NCI-H345 treated with DMSO at 0.1 percent for 48 hours (cell line): ENCODE measurements around the gene ABCA4.
A peak's percentile ranks its signal among the peaks of the same experiment; 100 is the strongest.

Source experiments
- DNase-seq: peaks from one replicate; lab custom pipeline; 2025; ENCODE audit not compliant: unreplicated experiment; lab: John Stamatoyannopoulos, UW

The ABCA4 gene

DNA sequence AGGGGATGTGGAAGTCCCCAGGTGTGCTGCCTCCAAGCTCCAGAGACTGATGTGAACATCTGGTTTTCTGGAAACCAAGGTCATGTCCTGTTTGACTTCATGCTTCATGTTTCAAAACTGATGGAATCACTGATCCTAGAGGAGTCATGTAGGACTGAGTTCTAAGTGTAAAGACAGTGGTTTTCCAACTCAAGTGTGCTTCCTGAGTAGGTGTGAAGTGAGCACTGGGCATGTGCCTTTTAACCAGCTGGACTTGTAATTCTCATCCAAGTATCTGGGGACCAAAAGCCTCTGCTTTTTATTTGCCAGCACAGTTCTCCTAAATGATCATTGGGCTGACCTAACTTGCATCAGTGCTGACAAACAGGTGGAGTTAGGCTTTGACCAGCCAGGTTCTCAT lies 36.9 kb downstream of the ABCA4 start:
- DNase-seq, result no peak

DNA sequence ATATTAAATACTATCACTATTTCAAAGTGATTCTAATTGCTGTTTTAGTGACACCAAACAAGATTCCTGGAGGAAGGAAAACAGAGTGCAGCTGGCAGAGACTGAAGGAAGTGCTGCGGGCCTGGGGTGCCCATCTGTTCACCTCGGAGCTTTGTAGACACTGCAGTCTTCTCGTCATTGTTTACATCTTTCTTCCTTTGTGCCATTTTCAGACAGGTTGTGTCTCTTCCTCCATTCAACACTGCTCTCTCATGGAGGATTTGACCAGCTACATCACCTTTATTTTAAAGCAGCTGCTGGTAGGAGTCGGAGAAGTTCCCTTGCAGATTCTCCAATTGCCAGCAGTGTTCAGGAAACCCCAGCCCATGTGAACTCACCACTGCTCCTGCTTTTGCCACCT lies 37.3 kb downstream of the ABCA4 start:
- no peak for DNase-seq

DNA sequence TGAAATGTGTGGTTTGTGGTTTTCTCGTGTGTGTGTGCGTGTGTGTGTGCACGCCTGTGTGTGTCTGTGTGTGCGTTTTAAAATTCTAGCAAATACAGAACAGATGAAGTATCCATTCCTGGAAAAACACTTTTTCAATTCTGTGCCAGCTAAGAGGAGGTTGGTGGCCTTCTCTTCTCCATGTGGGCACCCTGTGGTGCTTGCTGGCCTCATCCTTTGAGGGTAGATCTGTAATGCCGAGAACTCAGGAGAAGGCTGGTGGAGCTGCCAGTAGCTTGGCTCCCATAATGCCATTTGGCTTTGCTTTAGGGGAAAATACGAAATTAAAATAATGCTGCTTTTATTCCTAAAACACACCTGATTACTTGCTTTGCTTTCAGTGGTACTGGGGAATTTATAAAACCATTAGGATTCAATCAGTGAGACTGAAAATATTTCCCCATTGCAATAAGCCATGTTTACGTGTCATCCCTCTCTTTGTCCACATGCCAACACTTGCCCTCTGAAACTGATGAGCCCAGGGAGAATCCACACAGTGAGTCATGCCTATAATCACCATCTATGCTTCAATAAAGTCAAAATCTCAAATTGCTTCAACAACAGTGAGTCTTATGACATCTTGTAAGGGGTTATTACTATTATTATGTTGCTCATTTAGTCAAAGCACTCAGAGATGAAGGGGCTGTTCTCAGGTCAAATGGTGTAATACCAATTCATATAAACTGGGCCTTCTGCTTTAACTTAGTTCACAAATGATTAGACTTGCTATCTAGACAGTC lies 39.2 kb downstream of the ABCA4 start:
- no peak for DNase-seq

DNA sequence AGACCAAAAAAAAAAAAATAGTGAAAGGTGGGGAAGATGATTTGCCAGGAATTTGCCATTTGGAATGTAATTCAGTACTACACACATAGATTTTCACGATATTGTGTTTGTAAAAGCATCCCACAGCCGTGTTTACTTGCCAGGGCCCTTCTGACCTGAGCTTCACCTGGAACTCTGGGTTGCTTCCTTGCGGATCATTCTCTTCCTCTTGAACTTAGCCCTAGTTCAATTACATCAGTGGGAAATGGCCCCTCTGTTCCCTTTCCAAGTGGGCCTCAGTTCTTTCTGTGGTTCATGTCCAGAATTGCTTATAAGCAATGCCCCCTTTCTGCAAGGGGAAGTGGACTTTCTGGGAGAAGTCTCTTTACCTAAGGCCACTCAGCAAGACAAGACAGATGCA lies 41.0 kb downstream of the ABCA4 start:
- DNase-seq, result no peak

DNA sequence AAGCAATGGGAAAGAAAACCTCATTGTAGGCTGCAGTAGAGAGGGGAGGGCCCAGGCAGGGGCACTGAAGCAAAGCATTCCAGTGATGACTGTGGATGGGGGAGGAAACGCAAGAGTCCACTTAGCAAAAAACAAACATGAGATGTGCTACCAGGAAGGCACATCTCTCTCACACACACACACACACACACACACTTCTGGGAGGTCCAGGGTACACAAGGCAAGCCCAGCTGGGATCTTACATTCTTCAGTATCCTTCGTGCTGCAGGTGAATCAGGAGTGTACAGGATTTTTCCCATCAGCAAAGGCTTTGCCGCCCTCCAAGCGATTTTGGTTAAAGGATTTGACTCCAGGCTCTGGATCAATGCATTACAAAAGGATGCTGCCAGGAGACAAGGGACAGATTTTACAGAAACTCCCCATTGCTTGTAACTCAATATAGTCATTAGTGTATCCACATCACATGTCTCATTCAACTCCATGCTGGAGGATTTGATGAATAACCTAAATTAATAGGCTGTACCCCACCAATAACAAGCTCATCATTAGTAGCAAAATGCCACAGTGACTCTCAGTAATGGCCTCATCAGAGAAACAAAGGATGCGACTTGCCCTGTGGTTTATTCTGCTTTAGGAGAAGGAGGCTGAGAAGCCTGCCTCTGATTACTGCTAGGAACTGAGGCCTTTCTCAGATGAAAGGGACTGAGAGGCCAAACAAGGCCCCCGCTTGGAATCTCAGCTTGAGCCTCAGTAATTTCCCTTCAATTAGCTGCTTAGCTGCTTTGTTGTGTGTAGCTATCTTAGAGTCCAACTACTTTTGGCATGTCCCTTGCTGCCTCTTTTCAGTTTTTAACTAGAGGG lies 41.6 kb downstream of the ABCA4 start:
- DNase-seq, result no peak

DNA sequence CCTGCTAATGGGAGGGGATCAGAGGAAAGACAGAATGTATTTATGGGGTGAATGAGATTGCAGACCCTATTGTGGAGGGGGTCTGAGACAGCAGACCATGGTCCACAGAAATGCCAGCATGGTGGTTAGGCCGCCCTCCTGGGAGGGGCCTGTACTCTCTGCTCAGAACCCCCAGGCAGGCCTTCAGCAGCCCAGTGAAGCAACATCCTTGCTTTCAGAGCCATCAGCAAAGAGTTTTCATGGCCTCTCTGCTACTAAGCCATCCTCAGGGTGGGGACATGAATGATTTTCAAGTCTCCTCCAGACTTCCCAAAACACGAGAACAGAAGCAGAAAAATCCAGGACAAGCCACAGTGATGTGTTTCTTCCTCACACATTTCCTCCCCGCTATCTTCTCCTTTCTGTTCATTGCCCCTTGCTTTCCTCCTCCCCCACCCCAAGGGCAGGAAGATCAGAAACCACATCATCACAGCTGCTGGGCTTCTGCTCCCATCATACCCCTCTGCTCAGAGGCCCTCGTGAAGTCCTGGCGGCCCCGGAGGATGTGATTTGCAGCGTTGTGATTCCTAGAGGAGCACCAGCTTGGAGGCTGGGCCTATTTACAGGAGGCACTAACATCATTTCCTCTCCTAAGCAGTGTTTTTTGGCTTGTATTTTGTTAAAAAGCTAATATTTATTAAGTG lies 48.0 kb downstream of the ABCA4 start:
- DNase-seq, result no peak

DNA sequence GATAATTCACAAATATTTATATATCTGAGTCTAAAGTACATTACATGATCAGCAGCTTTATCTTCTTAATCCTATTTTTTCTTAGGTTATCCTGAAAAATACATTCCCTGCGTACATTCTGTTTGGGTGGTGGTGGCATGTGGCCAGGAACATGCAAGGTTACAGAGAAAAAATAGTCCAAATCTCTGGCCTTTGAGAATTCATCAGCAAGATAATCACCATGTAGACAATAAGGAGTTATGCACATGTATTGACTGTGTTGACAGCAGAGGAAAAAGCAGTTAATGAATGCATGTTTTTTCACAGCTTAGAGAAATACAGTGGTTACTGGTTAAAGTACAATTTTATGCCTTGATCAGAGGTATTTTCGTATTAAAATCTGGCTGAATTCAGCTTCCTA lies 49.0 kb downstream of the ABCA4 start:
- DNase-seq, result no peak

DNA sequence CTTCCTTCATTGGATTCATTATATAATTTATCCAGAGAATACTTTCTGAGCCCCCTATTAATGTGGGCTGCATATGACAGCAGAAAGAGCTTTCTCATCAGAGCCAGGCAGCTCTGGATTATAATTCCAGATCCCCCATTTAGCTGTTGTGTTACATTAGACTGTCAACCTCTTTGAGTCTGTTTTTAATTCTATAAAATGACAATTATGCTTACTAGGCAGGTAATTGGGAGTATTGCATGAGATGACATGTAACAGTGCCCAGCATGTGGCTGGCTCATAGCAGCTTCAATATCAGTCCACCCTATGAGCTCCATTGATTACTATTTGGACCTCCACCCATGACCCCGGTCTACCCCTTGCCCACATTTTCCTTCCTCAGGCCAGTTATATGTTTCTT lies 49.6 kb downstream of the ABCA4 start:
- DNase-seq, result no peak

DNA sequence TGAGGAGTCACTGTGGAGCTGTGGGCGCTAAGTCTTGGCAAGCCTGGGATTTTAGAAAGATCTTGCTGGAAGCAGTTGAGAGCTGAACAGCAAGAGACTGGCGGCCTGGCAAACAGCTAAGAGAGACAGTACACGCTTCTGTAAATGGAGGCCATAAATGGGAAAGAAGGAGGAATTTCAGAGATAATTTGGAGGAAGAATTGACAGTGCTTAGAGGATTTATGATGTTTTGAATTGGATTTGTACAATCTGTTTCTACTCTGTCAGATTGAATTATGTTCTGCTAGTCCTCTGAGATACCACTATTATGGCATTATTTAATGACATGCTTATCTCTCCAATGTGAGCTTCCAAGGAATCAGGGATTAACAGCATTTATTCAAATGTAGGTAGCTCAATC lies 50.1 kb downstream of the ABCA4 start:
- DNase-seq, result no peak

DNA sequence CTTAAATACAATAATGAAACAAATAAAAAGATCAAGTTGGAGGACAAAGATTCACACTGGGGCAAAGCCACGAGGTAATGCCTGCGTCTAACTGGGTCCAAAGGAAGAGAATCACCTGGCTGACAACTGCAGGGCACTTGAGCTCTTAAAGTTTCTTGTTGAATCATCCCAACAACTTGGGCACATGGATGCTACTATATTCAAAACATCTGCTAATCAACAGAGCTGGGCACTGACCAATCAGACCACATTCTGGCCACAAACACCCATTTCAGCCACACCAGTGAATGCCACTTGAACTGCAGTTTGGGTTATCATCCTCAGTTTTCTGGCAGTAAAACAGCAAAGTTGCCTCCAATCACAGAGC lies 51.0 kb downstream of the ABCA4 start:
- DNase-seq, result no peak

DNA sequence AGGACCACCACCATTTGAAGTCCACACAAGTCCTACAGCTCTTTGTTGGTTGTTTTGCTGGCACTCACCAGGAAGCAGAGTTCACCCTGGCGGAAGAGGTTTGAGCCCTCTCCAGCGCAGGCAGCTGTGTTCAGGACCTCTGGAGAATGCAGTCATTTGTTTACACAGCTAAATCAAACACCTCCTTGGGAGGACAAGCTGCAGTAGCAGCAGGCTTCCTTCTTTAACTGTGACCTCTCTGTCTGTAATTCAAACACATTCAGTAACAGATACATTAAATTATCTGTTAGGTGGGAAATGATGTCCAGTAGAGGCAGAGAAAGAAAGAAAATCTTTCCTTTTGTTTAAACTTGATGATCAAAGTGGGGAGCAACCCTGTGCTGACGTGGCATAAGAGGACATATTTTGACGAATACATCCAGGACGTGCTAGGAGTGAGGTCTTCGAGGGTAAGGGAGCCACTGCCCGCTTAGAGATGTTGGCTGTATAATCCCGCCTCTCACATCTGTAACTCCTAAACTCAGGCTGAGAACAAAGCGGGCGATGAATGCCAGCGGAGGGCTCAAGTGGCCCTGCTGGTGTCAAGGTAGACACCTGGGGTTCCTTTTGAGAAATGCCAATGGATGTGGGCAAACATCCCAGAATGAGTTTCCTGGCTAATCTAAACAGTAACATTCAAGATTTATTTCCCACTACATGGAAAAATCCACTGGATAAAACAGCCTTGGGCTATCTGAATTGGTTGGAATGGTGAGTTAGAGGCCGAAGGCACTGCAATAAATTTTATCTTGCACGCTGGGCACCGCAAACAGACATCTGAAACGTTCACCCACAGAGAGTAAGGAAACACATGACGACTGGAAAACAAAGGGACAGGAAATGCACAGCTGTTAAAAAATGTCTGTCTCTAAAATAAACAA lies 51.7 kb downstream of the ABCA4 start:
- peak; percentile 66 for DNase-seq

DNA sequence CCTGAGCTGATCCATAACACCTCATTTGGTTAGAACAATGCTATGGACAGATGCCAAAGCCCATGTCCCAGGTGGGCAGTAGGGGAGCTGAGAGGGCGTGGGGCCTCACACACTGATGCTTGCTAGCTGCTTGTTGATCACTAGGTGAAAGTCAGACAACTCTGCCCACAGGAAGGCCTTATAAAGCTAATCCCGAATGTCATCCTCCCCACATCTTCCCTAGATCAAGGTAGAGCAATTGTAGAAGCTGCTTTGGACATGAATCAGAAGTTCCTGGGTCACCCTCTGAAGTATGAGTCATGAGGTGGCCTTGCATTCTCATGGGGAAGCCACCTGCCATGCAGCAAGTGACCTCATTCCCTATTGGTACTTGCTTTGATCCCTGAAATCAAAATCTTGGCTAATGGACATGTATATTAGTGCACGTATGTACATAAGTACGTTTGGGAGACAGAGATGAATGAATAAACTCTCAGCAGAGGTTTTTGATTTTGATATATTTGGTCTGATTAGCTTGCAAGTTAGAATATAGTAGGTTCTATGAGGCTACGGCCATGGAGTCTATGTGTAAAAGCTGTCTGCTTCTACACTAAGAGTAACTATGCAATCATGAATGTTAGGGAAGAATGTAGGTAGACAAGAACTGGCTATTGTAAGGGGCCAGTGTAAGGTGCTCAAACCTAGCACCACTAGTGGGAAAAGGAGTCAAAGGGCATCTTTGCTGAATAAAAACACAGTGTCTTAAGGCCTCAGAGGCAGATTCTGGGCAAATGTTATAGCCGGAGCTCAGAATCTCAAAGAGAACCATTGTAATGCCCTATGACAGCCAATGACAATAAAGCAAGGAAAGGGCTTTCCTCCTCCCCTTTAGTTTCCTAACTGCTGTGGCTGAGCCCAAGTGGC lies 52.6 kb downstream of the ABCA4 start:
- no peak for DNase-seq

DNA sequence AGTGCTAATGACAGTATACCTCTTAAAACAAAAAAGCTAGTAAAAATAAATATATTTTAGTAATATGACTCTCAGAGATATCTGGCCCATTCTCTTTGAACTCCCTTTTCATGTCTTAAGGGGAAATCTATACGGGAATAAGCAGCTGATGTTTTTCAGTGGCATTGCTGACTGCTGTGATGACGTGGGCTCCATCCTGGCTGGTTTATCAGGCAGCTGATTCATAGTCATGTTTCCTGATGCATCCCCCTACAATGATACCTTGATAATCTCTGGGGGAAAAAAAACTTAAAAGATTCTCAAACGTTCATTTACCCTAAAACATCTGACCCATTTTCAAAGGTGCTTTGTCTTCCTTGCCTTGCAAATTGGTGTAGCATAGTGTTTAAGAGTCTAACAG lies 53.8 kb downstream of the ABCA4 start:
- DNase-seq, result no peak

DNA sequence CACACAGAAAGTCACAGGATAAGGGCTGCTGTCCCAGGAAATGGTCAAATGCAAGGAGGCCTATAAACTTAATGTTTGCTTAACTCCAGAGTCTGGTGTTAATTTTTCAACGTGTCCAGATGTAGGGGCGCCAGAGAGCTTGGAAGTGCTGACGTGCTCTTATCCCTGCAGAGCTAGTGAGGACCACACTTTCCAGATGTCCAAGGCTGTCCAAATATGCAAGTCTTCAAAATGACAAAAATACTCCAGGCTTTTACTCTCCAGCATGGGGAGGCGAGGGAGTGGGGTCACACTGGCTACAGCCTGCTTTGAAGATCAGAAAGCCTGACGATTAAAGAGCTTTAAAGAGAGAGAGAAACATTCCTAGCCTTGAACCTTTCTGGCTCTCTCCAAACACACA lies 57.6 kb downstream of the ABCA4 start:
- no peak for DNase-seq

DNA sequence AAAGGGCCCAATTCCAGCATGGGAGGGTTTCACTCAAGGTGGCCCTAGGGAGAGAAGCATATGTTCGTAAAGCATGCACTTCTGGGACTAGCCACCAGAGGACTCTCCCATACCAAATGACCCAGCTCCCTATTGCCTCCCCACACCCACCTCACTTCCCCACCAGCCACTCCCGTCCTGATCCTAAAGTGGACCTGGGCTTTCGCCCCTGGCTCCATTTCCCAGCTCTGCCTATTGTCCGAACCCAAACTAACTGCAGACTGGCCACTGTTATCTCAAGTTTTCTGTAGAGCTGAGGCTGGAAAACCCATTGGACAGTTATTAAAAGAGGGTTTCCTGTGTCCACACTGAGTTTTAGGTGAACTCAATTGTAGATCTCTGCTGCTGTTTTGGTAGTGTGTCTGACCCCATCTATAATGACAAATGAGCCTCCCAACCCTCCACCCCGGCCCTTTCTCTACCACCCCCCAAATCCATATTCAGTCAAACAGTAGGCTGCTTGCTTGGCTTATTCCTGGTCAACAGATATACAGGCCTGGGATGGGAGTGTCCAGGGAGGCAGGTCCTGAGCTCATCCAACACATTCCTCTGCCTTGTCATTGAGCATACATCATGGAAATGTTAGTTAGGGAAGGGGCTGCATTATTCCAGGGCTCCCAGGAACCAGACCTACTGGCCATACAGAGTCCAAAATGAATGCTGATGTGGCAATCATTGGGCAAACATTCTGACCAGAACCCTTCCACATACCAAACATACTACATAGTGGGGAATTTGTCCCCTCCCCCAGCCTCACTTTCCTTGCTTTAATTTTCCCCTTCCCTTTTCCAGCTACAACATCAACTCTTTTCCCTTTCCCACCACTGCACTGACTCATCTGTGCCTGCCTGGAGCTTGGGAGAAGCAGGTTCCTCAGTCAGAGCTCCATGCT lies 59.2 kb downstream of the ABCA4 start:
- peak; percentile 29 for DNase-seq

DNA sequence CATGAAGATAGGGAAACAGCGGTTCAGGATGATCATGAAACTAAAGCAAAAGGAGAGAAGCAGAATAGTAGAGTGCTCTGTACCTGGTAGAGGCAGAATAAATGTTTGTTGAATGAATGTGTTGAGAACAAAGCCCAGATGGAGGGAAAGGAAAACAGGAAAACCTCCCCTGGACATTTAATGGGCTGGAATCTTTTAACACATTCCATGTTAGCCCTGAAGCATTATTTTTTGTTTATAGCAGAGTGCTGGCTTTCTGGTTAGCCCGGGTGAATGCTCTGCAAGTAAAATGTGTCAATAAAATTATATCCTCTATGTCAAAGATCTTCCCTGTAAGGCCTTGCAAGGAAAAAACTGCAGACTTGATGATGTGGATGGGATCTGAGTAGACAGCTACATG lies 60.2 kb downstream of the ABCA4 start:
- DNase-seq, result no peak

DNA sequence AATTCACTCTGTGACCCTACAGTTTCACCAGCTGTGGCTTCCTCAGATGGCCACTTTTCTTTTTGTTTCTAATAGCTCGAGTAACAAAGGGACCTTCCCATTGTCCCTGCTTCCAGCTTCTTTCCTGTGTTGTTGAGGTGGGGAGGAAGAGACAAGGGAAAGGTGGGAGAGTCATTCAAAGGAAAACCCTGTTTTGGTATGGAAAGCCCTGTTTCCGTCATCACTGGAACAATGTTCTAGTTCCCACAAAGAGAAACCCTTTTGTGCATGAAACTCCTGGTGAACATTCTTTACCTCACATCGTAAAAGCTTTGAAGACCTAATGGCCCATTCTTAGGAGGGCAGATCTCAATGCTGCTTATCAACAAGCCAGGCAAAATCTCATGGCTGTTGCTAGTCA lies 62.2 kb downstream of the ABCA4 start:
- DNase-seq, result no peak

DNA sequence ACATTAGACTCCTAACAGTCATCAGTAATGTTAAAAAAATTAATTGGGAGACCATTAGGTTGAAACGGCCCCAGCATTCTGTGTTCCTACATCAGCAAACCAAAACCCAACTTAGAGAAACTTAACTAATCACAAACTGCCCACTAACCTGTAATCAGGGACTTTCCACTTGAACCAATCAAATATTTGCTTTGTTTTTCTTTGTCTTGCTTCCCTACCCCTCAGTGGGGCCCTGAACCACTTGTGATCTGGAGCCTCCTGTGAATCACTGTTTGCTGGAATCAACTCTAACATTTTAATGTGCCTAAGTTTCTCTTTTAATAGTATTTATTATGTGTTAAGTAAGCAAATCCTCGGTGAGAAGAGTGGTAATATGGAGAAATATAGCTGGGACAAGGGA lies 64.0 kb downstream of the ABCA4 start:
- DNase-seq, result no peak

DNA sequence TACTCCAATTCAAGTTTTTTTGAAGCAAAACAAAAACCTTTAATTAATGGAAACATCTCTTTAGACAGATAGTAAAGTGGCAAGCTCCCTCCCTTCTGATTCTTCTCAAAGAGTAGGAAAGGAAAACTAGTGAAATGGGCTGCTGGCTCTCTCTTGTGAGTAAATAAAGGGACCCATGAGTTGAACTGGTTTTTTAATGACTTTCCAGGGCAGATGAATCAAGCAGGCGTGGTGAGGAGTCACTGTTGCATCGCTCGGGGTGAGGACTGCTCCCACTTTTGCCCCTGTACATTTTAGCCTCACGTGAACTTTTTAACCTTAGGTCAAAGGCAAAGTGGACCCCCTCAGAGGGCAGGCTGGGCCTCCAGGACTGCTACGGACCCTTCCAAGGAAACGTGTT lies 64.8 kb downstream of the ABCA4 start:
- no peak for DNase-seq
